Measurements from ENCODE around the gene GJB6. TPM values are rescaled to one million over a fixed set of nuclear protein-coding genes. Genes with fewer than 3 reads are reported as not detected.

The GJB6 gene
- total RNA-seq, 1 donor from 2014 or later = not detected

GRCh38 chr13:20173116-20173746, 58.9 kb downstream of the GJB6 start:
- no peak for DNase-seq (ENCODE audit: extremely low spot score, unreplicated experiment)
- H3K27me3 Mint-ChIP-seq (ENCODE audit: unreplicated experiment) = peaks cover 61% of the 10 kb centered on the region
- H3K27ac Mint-ChIP-seq (ENCODE audit: unreplicated experiment) = no peak overlapping the region
- no peak for TF ChIP-seq CTCF (IDR thresholded peaks at IDR 0.05)
- no peaks in the 10 kb centered on the region for H3K36me3 Mint-ChIP-seq (ENCODE audit: unreplicated experiment)
- no peak overlapping the region for H3K4me3 Mint-ChIP-seq (ENCODE audit: unreplicated experiment)
- H3K9me3 Mint-ChIP-seq (ENCODE audit: unreplicated experiment) = no peaks in the 10 kb centered on the region
- H3K4me1 Mint-ChIP-seq (ENCODE audit: unreplicated experiment) = peaks cover 9% of the 10 kb centered on the region

Other genes with a start within 250 kb of the GJB6 start
- gene GJA3, start 71.3 kb downstream of the GJB6 start, total RNA-seq = not detected in 2 replicates
- gene GJB2, start 39.4 kb downstream of the GJB6 start, total RNA-seq = 0.27 TPM in 1 of 2 replicates, not detected in the other